Colonic mucosa (tissue), 4 donors: Measurements from ENCODE around the gene SNAP91. TPM values are rescaled to one million over a fixed set of nuclear protein-coding genes. Genes with fewer than 3 reads are reported as not detected.

Experiments used
- DNase-seq: peaks from one replicate; pipeline ENCODE4 v3.0.0-alpha.2; 2020
- H3K27ac ChIP-seq: fragments of 200-600 bp; one replicate; pipeline ENCODE4 v1.8.0; 2021
- H3K27me3 ChIP-seq: fragments of 200-600 bp; one replicate; pipeline ENCODE4 v1.8.0; 2021
- H3K36me3 ChIP-seq: fragments of 200-600 bp; one replicate; pipeline ENCODE4 v1.8.0; 2021
- H3K4me1 ChIP-seq: fragments of 200-600 bp; one replicate; pipeline ENCODE4 v1.8.0; 2021; ENCODE audit warnings: mild to moderate bottlenecking
- H3K4me3 ChIP-seq: fragments of 200-600 bp; one replicate; pipeline ENCODE4 v1.8.0; 2021
- H3K9ac ChIP-seq, 2 donors: one replicate each; pipeline ENCODE4 v1.7.0; 2013; ENCODE audit warnings: control low read depth in 2 of 2, low read depth in 2 of 2, low read length in 2 of 2
- H3K9me3 ChIP-seq: fragments of 200-600 bp; one replicate; pipeline ENCODE4 v1.8.0; 2021
- intact Hi-C: fragments of 100-400 bp; cut with DNase I; formaldehyde crosslinking; loops from one replicate; pipeline ENCODE4 v1.14.1; 2022
- total RNA-seq, 2 donors: library from RNA; stranded (reverse); fragmentation: NEBNext Ultra II Directional in 1 of 2; extraction: Animal tissue kit (Norgen Biotek cat#: 25700) in 1 of 2; gene quantifications; one replicate each; pipeline ENCODE4 v1.2.1, GENCODE V29; 2021
- TF ChIP-seq, protein P1 (sequence below): fragments of 200-600 bp; IDR thresholded peaks from one replicate; pipeline ENCODE4 v1.8.0; 2022; ENCODE audit warnings: antibody characterized with exemption, mild to moderate bottlenecking
- donor health status: healthy.
- donor health status: DM: no; HTN: no; CAD: no.
- donor health status: DM: no; HTN: no; CAD: no.

SNAP91 gene
- total RNA-seq, 2 donors from 2014 or later: 0.45 TPM; not detected in 1

DNA sequence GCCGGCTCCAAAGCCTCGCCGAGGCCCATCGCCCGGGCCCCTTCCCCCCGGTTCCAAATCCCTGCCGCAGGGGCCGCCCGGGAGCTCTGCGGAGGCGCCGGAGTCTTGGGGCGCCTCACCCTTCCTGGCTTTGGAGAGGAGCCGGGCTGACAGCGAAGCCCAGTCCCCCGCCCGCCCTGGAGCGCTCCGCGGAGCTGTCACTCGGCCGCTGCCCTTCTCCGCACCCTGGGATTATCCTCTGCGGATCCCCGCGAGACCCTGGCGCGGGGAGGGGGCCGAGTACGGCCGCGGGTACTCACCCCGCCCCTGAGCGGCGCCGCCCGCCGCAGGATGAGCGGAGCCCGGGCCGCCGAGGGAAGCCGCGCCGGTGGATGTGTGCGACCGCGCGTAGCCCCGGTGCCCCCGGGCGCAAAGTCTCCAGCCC lies 343 bp downstream of the SNAP91 start:
- Histone ChIP-seq H3K27me3 (peaks cover 35% of the 10 kb centered on the region), H3K4me3 (peak overlapping the region; percentile 23), H3K27ac (no peak overlapping the region), H3K4me1 (no peaks in the 10 kb centered on the region), H3K36me3 (no peaks in the 10 kb centered on the region), H3K9me3 (no peaks in the 10 kb centered on the region), H3K9ac (no peak overlapping the region)
- intact Hi-C loops: no loop called here
- DNase-seq: no peak
- TF ChIP-seq, protein P1, sequence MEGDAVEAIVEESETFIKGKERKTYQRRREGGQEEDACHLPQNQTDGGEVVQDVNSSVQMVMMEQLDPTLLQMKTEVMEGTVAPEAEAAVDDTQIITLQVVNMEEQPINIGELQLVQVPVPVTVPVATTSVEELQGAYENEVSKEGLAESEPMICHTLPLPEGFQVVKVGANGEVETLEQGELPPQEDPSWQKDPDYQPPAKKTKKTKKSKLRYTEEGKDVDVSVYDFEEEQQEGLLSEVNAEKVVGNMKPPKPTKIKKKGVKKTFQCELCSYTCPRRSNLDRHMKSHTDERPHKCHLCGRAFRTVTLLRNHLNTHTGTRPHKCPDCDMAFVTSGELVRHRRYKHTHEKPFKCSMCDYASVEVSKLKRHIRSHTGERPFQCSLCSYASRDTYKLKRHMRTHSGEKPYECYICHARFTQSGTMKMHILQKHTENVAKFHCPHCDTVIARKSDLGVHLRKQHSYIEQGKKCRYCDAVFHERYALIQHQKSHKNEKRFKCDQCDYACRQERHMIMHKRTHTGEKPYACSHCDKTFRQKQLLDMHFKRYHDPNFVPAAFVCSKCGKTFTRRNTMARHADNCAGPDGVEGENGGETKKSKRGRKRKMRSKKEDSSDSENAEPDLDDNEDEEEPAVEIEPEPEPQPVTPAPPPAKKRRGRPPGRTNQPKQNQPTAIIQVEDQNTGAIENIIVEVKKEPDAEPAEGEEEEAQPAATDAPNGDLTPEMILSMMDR: no peak

DNA sequence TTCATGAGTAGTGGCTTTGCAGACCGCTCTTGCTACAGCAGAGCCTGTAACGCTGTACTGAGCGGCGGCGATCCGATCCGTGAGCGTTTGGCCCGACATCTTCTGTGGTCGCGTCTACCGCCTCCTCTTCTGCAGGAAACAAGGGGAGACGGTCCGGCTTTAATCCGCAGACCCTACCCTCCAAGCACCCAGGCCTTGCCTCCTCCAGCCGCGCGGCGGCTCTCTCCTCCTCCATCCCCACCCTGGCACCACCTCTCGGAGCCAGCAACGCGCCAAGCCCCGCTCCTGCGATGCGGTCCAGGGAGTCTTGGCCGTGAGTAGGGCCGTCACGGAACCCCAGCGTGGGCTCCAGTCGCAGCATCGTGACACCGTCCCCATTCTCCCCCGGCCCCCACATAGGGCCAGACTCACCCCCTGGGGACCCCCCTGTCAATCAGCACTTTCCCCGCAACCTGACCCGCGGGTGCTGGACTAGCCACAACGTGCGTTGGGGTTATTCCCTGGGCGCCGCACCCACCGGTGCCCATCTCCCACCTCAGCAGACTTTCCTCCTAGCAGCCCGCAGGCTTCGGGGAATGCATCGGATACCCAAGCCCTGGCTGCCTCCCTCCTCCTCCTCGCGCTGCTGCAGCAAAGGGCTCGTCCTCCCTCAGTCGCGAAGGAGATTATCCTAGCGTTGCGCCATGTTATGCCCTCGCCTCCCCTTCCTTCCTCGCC lies 914 bp downstream of the SNAP91 start:
- intact Hi-C loops: no loop called here
- Histone ChIP-seq H3K36me3 (no peaks in the 10 kb centered on the region), H3K27ac (no peak overlapping the region), H3K27me3 (peaks cover 35% of the 10 kb centered on the region), H3K9ac (no peak overlapping the region), H3K4me1 (no peaks in the 10 kb centered on the region), H3K4me3 (peak overlapping the region; percentile 23), H3K9me3 (no peaks in the 10 kb centered on the region)
- DNase-seq: no peak
- TF ChIP-seq, protein P1: no peak

DNA sequence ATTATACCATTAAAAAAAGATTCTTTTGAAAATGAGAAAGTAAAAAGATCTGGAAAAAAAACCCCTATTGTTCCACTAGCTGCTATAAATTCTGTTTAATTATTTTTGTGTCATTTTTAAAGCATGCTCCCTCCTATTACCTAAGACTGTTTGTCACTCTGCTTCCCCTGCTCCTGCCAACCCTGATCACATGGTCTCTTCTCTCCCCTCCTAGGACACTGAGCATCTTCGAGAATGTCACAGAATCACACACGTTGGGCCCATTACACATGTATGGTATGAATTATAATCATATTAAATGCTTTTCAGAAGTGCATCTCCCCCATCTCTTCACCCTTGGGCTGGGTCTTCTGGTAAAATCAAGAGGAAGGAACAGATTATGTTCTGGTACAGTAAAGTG lies 6.2 kb downstream of the SNAP91 start:
- TF ChIP-seq, protein P1: no peak
- no peaks in the 10 kb centered on the region for H3K36me3 ChIP-seq
- H3K27me3 ChIP-seq: peaks cover 13% of the 10 kb centered on the region
- no peak for DNase-seq
- no peak overlapping the region for H3K4me3 ChIP-seq
- no peaks in the 10 kb centered on the region for H3K4me1 ChIP-seq
- no peak overlapping the region for H3K9ac ChIP-seq
- no peaks in the 10 kb centered on the region for H3K9me3 ChIP-seq
- no peak overlapping the region for H3K27ac ChIP-seq
- intact Hi-C loops: no loop called here

DNA sequence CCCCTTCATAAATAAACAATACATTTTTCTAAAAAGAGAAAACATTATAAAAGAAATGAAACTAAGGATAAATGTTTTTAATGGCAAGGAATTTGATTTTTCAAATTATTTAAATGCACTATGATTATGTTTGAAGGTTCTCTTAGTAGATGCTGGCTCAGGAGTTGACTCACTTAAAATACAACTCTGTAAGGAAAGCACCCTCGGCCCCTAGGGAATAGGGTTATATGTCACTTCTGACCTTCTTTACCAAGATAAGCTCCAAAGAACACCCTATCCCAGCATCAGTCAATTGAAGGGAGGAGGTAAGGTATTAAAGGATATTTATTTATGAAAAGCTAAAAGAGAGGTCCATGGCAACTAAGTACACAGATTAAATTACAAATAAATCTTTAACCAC lies 6.8 kb downstream of the SNAP91 start:
- H3K27me3 ChIP-seq: peaks cover 9% of the 10 kb centered on the region
- no peak overlapping the region for H3K9ac ChIP-seq
- TF ChIP-seq, protein P1: no peak
- H3K4me3 ChIP-seq: no peak overlapping the region
- H3K27ac ChIP-seq: no peak overlapping the region
- no peak for DNase-seq
- intact Hi-C loops: no loop called here
- no peaks in the 10 kb centered on the region for H3K4me1 ChIP-seq
- no peaks in the 10 kb centered on the region for H3K9me3 ChIP-seq
- no peaks in the 10 kb centered on the region for H3K36me3 ChIP-seq

DNA sequence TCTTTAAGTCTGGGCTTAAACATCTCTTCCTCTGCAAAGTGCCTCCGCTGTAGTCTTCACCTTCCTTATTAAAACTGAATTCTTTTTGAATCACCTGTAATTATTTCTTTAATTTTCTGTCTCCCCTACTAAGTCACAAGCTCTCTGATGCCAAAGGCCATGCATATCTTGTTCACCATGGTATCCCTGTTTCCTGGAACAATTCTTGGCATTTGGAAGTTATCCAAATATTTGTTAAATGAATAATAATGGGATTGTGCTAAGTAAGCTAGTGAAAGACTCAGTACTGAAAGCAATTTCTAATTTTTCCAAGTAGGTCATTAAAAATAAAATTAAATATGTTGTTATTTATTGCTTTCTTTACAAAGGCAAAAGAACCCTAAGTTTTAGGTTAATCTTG lies 12.2 kb downstream of the SNAP91 start:
- TF ChIP-seq, protein P1: no peak
- intact Hi-C loops: no loop called here
- H3K4me1 ChIP-seq: no peaks in the 10 kb centered on the region

More for the DNA sequence above, 12.2 kb downstream of the SNAP91 start:
- no peaks in the 10 kb centered on the region for H3K9me3 ChIP-seq
- no peak overlapping the region for H3K9ac ChIP-seq
- H3K36me3 ChIP-seq: no peaks in the 10 kb centered on the region
- H3K27ac ChIP-seq: no peak overlapping the region
- no peaks in the 10 kb centered on the region for H3K27me3 ChIP-seq
- no peak for DNase-seq
- H3K4me3 ChIP-seq: no peak overlapping the region
